Activated T-cell treated with anti-CD3 and anti-CD28 coated beads, Interleukin-2, amount 50 U/mL, for 72 hours (primary cell): ENCODE results near the gene SAMD10. TPM values are rescaled to one million over a fixed set of nuclear protein-coding genes. Genes with fewer than 3 reads are reported as not detected.
"Not testable (repeated sequence)": the region's sequence is repeated elsewhere in the genome, so short reads cannot be mapped to it uniquely, and the experiment has no call there.

Experiments
- ATAC-seq, 2 donors: fragments of 150-1000 bp; cut with Tn5 transposase; replicated peaks in 1 of 2; 2 replicates each; pipeline ENCODE4 v1.10.0; 2021; ENCODE audit warnings: moderate library complexity in 2 of 2, mild to moderate bottlenecking in 1 of 2
- DNase-seq, 2 donors: peaks; one replicate each; pipeline ENCODE4 v3.0.0; 2021 to 2022; ENCODE audit warnings: mixed read lengths in 1 of 2
- H3K27ac Mint-ChIP-seq: one replicate; pipeline ENCODE4 v1.8.0; 2022; ENCODE audit warnings: mild to moderate bottlenecking, moderate library complexity, mixed read lengths
- H3K27me3 Mint-ChIP-seq: one replicate; pipeline ENCODE4 v1.8.0; 2022; ENCODE audit warnings: low read depth, mixed read lengths
- H3K36me3 Mint-ChIP-seq, 2 donors: one replicate each; pipeline ENCODE4 v1.8.0; 2022; ENCODE audit warnings: mixed read lengths in 2 of 2, mild to moderate bottlenecking in 1 of 2; ENCODE audit not compliant: insufficient read depth in 2 of 2
- H3K4me1 Mint-ChIP-seq: one replicate; pipeline ENCODE4 v1.8.0; 2022; ENCODE audit warnings: low read depth, mixed read lengths
- H3K4me3 Mint-ChIP-seq, 2 donors: one replicate each; pipeline ENCODE4 v1.8.0; 2022; ENCODE audit warnings: mild to moderate bottlenecking in 2 of 2, mixed read lengths in 2 of 2, moderate library complexity in 2 of 2
- H3K9me3 Mint-ChIP-seq, 2 donors: one replicate each; pipeline ENCODE4 v1.8.0; 2022; ENCODE audit warnings: mixed read lengths in 2 of 2
- total RNA-seq, 2 donors: library from RNA; stranded (reverse); gene quantifications; one replicate each; pipeline ENCODE4 v1.2.3, GENCODE V29; 2022

SAMD10 gene
- total RNA-seq, 2 donors from 2014 or later, result 54.6 to 77.0 TPM

DNA sequence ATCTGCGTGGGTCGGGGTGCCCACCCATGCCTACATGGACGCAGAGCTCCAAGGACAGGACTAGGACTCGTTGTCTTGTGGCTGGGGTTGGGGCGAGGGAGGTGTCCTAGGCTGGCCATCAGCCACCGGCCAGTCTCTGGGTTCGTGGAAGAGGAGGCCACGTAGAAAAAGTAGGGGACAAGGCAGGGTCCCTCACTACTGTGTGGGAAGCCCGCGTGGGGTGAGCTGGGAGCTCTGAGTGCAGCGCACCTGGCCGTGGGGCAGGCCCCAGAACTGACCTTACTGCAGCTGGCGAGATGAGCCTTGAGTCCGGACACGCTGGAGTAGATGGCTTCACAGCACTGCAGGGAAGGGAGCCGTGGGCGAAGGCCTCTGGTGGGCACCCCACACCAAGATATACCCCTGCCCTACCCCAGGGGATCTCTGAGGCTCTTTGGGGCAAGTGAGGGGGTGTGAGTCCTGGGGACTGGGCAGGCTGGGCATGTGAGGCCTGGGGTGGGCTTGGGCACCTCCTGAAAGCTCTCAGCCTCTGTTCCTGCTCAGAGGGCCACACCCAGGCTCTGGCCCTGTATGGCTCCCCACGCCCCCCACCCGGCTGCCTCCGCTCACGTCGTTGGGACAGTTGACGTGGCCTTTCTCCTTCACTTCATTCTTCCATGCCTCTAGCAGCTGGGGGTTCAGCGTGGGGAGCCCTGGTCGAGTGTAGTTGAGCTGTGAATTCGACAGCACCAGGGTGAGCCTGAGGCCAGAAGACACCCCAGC, 17.6 kb downstream of the SAMD10 start:
- Mint-ChIP-seq H3K27me3 (no peaks in the 10 kb centered on the region), H3K4me3 (no peak overlapping the region), H3K27ac (no peak overlapping the region), H3K9me3 (peaks cover 0 to 3% of the 10 kb centered on the region in 2 donors), H3K36me3 (peaks cover 6 to 7% of the 10 kb centered on the region in 2 donors), H3K4me1 (peaks cover 20% of the 10 kb centered on the region)
- ATAC-seq (no peak), DNase-seq (no peak)

DNA sequence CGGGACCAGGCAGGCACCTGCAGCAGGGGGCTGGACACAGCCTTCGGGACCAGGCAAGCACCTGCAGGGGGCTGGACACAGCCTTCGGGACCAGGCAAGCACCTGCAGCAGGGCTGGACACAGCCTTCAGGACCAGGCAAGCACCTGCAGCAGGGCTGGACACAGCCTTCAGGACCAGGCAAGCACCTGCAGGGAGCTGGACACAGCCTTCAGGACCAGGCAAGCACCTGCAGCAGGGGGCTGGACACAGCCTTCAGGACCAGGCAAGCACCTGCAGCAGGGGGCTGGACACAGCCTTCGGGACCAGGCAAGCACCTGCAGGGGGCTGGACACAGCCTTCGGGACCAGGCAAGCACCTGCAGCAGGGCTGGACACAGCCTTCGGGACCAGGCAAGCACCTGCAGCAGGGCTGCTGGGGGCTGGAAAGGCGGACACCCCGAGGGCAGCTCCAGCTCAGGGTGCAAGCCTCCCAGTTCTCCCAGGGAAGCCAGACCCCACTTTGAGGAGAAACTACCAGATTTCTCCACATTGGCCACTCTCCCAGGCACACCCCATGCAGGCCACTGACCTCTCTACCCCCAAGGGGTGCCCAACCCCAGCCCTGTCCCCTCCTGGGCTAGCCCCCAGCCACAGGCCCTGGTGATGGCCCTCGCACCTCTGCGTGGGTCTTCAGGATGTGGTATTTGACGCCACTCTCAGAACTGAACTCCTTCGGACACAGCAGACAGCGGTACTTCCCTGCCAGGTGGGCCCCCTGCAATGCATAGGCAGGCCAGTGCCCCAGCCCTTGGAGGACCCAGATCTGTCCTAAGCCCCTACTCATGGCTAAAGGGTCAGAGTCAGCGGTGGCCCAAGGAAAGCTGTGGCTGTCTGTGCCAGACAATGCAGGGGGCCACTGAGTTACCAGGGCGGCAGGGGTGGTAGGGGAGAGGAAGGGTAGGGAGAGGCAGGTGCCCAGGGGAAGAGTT, 18.5 kb downstream of the SAMD10 start:
- not testable (repeated sequence) for DNase-seq, H3K27ac Mint-ChIP-seq

DNA sequence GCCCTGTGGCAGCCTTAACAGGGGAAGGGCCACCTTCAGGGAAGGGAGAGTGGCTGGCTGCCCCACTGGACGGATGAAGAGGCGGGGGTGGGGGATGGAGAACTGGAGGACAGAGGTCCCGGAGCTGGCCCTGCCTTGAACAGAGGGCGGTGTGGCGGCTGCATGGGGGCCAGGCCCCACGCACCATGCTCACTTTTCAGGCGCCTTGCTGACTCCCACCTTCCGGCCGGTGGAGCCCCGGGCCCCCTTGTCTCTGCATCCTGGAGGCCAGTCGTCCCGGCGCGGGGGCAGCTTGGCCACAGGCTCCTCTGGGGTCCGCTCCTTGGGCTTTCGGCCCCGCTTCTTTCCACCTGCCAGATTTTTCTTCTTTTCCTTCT, 19.8 kb downstream of the SAMD10 start:
- H3K4me1 Mint-ChIP-seq, result peaks cover 26% of the 10 kb centered on the region

More for the DNA sequence above, 18.5 kb downstream of the SAMD10 start:
- not testable (repeated sequence) for ATAC-seq, H3K9me3 Mint-ChIP-seq, H3K4me3 Mint-ChIP-seq, H3K27me3 Mint-ChIP-seq, H3K36me3 Mint-ChIP-seq
- peaks cover 20% of the 10 kb centered on the region for H3K4me1 Mint-ChIP-seq

DNA sequence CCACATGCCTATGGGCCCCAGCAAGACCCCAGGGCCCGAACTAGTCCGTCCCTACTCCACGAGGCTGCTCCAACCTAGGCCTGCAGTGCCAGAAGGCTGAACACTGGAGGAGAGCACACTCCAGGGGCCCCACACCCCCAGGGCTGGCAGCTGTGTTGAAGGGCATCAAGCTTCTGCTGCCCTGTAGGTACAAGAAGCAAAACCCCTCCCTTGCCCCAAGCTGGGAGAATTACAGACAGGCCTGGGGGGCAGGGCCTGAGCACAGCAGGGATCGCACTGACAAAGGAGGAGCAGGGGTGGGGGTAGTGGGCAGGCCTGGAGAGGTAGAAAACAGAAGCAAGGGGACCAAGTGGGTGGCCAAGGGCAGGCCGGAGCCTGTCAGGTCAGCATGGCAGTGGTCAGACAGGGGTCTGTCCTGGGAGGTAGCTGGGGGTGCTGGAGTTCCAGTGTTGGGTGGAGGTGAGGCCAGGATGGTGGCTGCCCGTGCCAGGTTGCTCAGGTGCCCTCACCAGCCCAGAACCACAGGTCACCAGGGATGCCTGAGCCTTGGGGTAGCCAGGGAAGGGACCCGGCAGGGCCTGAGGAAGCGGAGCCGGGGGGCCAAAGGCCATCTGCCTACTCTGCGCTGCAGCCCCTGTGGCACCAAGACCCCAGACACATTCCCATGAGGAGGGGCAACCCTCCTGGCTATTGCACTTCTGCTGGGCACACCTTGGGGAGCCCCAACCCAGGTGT, 20.3 kb downstream of the SAMD10 start:
- H3K4me1 Mint-ChIP-seq, result peaks cover 32% of the 10 kb centered on the region
- no peak for ATAC-seq
- H3K27ac Mint-ChIP-seq, result no peak overlapping the region
- no peaks in the 10 kb centered on the region for H3K27me3 Mint-ChIP-seq
- no peaks in the 10 kb centered on the region for H3K9me3 Mint-ChIP-seq
- H3K4me3 Mint-ChIP-seq, result no peak overlapping the region
- no peak for DNase-seq
- H3K36me3 Mint-ChIP-seq, result peaks cover 2% of the 10 kb centered on the region in 2 donors

More for the DNA sequence above, 19.8 kb downstream of the SAMD10 start:
- H3K36me3 Mint-ChIP-seq, result peaks cover 2% of the 10 kb centered on the region in 2 donors
- H3K27me3 Mint-ChIP-seq, result no peaks in the 10 kb centered on the region
- H3K27ac Mint-ChIP-seq, result no peak overlapping the region
- no peak overlapping the region for H3K4me3 Mint-ChIP-seq
- no peak for ATAC-seq
- H3K9me3 Mint-ChIP-seq, result no peaks in the 10 kb centered on the region
- DNase-seq, result no peak

DNA sequence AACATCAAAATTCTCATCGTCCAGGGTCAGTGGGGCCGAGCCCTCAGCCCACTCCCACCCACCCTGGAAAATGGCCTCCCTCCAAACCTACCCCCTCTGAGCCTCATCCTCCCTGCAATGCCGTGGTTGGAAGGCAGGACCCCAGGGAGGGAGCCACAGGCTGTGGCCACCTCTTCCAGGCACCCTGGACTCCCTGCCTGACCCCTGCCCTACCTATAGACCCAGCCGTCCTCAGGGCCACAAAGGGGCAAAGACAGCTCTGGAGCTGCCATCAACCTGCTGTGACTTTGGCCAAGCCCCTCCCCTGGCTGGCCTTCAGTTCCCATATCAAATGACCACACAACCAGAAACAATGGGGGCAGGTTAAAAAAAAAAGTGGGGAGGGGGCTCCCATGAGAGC, 21.0 kb downstream of the SAMD10 start:
- DNase-seq (no peak), ATAC-seq (no peak)
- Mint-ChIP-seq H3K4me3 (peak overlapping the region; percentile 34 to 66), H3K4me1 (peaks cover 38% of the 10 kb centered on the region), H3K9me3 (no peaks in the 10 kb centered on the region), H3K27ac (peak overlapping the region; percentile 68), H3K27me3 (no peaks in the 10 kb centered on the region), H3K36me3 (peaks cover 2% of the 10 kb centered on the region in 2 donors)

DNA sequence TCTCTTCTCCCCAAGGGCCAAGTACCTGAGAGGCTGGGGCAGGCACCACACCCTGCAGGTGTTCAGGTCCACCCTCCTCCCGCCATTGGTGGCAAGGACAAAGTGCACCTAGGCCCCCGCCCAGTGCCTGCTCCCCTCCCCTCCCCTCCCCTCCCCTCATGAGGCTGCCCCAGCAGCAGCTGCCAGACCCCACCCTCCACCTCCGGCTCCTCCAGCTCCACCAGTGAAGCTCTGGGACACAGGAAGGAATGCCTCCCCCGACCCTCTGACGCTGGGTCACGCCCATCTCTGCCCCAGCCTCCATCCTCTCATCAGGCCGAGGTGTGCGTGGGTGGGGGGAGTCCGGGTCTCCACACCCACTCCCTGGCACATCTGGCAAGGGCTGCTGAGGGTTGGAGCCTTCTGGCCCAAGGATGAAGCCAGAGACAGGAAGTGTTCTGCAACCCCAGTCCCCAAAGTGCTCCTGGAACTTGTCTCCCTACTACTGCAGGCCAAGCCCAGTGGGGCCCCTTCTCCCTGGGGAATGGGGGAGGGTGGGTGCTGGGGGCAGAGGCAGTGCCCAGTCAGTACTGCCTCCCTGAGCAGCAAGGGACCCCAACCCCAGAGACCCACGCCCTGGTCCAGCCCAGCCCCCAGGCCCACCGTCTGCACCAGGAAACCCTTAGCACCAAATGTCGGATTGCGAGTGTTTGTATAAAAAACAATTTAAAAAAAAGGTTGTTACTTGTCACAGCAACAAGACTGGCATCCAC, 21.6 kb downstream of the SAMD10 start:
- H3K4me1 Mint-ChIP-seq, result peaks cover 44% of the 10 kb centered on the region
- peaks cover 2% of the 10 kb centered on the region in 2 donors for H3K36me3 Mint-ChIP-seq
- H3K9me3 Mint-ChIP-seq, result no peaks in the 10 kb centered on the region
- H3K27ac Mint-ChIP-seq, result peak overlapping the region; percentile 65
- peak; percentile 54 to 65 for DNase-seq
- H3K27me3 Mint-ChIP-seq, result no peaks in the 10 kb centered on the region
- peak overlapping the region; percentile 82 to 89 for H3K4me3 Mint-ChIP-seq
- ATAC-seq, result no peak

DNA sequence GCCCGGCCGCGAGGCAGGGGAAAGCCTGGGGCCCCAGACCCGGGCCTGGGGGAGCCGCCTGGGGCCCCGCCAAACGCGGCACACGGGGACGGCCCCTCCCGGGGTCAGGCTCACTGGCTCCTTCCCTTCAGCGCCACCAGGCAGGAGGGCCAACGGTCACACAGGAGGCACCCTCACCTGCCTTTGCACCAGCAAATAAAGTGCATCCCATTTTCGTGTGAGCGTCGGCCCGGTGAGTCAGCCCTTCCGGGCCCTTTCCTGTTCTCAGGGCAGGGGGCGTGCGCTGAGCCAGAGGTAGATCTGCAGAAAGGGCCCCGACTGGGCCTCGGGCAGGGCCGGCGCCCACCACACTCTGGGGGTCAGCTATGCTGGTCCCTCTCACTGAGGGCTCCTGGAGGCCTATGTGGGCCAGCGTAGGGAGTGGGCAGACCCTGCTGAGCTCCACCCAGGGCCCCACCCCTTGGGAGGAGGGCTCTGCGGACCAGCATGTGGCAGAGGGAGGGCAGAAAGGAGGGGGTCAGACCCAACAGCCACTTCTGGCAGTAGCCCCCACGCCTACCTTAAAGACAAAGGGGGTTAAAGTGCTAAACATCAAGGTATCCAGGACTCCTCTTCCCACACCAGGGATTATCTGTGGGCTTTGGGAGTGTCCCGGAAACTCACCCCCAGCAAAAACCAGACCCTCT, 22.3 kb downstream of the SAMD10 start:
- H3K9me3 Mint-ChIP-seq, result no peaks in the 10 kb centered on the region
- H3K4me1 Mint-ChIP-seq, result peaks cover 44% of the 10 kb centered on the region
- peaks cover 0 to 2% of the 10 kb centered on the region in 2 donors for H3K36me3 Mint-ChIP-seq
- H3K27ac Mint-ChIP-seq, result peak overlapping the region; percentile 65
- ATAC-seq, result peak; percentile 55 to 63
- DNase-seq, result peak; percentile 77 to 84
- H3K4me3 Mint-ChIP-seq, result peak overlapping the region; percentile 82 to 89
- H3K27me3 Mint-ChIP-seq, result no peaks in the 10 kb centered on the region

DNA sequence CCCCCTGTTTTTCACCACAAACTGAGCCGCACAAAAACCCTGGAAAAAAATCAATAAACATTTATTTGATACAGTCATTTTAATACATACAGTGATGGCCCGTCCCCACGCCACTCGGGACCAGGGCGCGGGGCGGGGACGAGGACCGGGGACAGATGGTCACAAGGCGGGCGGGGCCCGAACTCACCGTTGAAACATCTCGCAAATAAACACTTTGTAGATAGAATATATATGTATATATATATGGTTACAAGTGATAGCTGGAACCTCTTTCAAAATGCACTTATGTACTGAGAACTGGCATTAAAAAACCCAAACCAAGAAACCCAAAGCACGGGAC, 22.8 kb downstream of the SAMD10 start:
- ATAC-seq (peak; percentile 21 to 26), DNase-seq (no peak)
- peaks cover 0 to 2% of the 10 kb centered on the region in 2 donors for H3K36me3 Mint-ChIP-seq
- peaks cover 44% of the 10 kb centered on the region for H3K4me1 Mint-ChIP-seq
- no peaks in the 10 kb centered on the region for H3K27me3 Mint-ChIP-seq
- H3K4me3 Mint-ChIP-seq, result peak overlapping the region; percentile 82 to 89
- no peak overlapping the region for H3K27ac Mint-ChIP-seq
- H3K9me3 Mint-ChIP-seq, result no peaks in the 10 kb centered on the region

DNA sequence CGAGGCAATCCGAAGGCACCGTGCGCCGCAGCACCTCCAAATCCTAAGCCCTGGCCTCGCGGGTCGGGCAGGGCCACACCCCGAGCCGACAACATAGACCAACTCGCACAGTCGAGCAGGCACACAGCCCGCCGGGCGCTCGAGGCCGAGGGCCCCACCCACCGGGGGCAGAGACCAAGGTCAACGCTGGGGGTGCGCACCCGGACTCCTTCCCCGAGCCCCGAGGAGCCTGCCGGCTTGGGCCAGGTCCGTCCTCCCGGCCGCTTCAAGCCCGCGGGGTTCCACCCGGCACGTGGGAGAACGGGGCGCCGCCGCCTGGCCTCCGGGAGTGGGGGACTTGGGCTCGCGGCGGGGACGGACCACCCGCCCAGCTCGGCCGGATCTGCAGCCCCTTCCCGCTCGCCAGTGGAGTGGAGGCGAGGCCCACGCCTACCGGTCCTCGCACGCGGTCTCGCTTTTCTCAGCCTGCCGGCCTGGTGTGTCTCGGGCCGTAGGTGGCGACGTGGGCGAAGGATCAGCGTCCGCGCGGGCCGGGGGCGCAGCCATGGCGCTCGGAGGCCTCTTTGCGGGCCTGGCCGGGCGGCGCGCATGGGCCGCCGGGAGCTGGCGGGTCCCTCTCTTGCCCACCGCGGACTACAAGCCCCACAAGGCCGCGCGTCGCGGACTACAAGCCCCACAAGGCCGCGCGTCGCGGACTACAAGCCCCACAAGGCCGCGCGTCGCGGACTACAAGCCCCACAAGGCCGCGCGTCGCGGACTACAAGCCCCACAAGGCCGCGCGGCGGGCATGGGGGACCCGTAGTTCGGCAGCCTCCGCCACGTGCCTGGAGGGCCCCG, 23.4 kb downstream of the SAMD10 start, which contains the start of gene UCKL1:
UCKL1 (minus strand) TSS at position 590 of the 837 bp plus-strand sequence; CDS start at position 546, 44 bp downstream.
- ATAC-seq, result peak; percentile 80 to 81
- H3K9me3 Mint-ChIP-seq, result no peaks in the 10 kb centered on the region
- H3K27me3 Mint-ChIP-seq, result no peaks in the 10 kb centered on the region
- H3K4me1 Mint-ChIP-seq, result peaks cover 44% of the 10 kb centered on the region
- no peaks in the 10 kb centered on the region for H3K36me3 Mint-ChIP-seq
- peak within 1 kb of the TSS; percentile 70 for H3K27ac Mint-ChIP-seq
- peak; percentile 91 to 92 for DNase-seq
- H3K4me3 Mint-ChIP-seq, result peak within 1 kb of the TSS; percentile 89 to 90

DNA sequence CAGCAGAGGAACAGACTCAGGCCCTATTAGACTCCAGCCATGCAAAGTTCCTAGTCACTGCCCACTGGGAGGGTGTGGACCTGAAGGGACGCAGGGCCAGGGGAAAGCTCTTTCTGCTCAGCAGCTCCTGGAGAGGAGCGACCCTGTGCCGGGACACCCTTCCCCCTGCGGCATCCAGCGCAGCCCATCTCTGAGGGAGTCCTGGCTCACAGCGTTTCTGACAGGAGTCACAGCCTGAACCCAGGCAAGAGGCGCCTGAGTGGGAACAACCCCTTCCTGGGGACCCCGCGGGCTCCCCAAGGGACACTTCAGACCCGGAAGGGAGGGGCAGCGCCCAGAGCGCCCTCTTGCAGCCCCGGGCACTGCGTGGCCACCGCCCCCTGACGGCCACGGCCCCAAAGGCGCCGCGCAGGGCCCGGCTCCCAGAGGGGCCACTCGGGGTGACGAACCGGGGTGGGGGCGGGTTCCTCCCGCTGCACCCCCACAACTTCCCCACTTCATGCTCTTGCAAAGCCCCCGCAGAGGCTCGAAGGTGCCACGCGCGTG, 24.1 kb downstream of the SAMD10 start:
- ATAC-seq, result peak; percentile 10 to 27
- Mint-ChIP-seq H3K27me3 (no peaks in the 10 kb centered on the region), H3K4me3 (peak overlapping the region; percentile 89 to 90), H3K36me3 (no peaks in the 10 kb centered on the region), H3K4me1 (peaks cover 44% of the 10 kb centered on the region), H3K27ac (no peak overlapping the region), H3K9me3 (no peaks in the 10 kb centered on the region)
- peak; percentile 55 to 64 for DNase-seq
